Nucleus accumbens (tissue), 56 donors: ENCODE results near the gene CECR2.

ENCODE experiments used
- DNase-seq, 56 donors: peaks; one replicate each; lab custom pipeline; 2025; lab: John Stamatoyannopoulos, UW

Gene CECR2

GRCh38 chr22:17366830-17367229, 2.4 kb upstream of the CECR2 start:
- DNase-seq, result peak in 39 of 56 donors; percentile 3 to 73 (median 24)

GRCh38 chr22:17368144-17368543, 1.1 kb upstream of the CECR2 start:
- DNase-seq, result no peak

- DNase-seq, result peak in 51 of 56 donors; percentile 39 to 86 (median 73)
Measured at GRCh38 chr22:17368554-17369438, 464 bp upstream of the CECR2 start.

GRCh38 chr22:17370026-17370765, 936 bp downstream of the CECR2 start:
- DNase-seq, result peak in 32 of 56 donors; percentile 15 to 64 (median 34)

- peak in 1 of 56 donors; percentile 6 for DNase-seq
Measured at GRCh38 chr22:17370766-17371432, 1.6 kb downstream of the CECR2 start.

- DNase-seq, result no peak
Measured at GRCh38 chr22:17371448-17371847, 2.2 kb downstream of the CECR2 start.

- no peak for DNase-seq
Measured at GRCh38 chr22:17373855-17374254, 4.6 kb downstream of the CECR2 start.

GRCh38 chr22:17375914-17376614, 6.8 kb downstream of the CECR2 start:
- no peak for DNase-seq

GRCh38 chr22:17376950-17377349, 7.7 kb downstream of the CECR2 start:
- no peak for DNase-seq

- DNase-seq, result no peak
Measured at GRCh38 chr22:17379944-17380343, 10.7 kb downstream of the CECR2 start.

GRCh38 chr22:17380359-17381087, 11.3 kb downstream of the CECR2 start:
- no peak for DNase-seq

- DNase-seq, result no peak
Measured at GRCh38 chr22:17381192-17381913, 12.1 kb downstream of the CECR2 start.

GRCh38 chr22:17384612-17385330, 15.5 kb downstream of the CECR2 start:
- no peak for DNase-seq

- DNase-seq, result no peak
Measured at GRCh38 chr22:17387356-17387755, 18.1 kb downstream of the CECR2 start.

GRCh38 chr22:17388235-17388634, 19.0 kb downstream of the CECR2 start:
- no peak for DNase-seq

GRCh38 chr22:17390087-17390486, 20.8 kb downstream of the CECR2 start:
- no peak for DNase-seq

GRCh38 chr22:17396516-17396915, 27.3 kb downstream of the CECR2 start:
- DNase-seq, result no peak

GRCh38 chr22:17397756-17398547, 28.7 kb downstream of the CECR2 start:
- DNase-seq, result no peak
